T47D (cell line): ENCODE results near the gene IGF2BP3.
"Not testable (repeated sequence)": the region's sequence is repeated elsewhere in the genome, so short reads cannot be mapped to it uniquely, and the experiment has no call there.

Source experiments
- DNase-seq, 2 experiments: peaks; one replicate each; pipeline versions ENCODE4 v3.0.0 to v3.0.0-alpha.2; 2011 to 2012; ENCODE audit warnings: low read depth in 1 of 2, low spot score in 1 of 2
- JUND ChIP-seq: IDR thresholded peaks from 2 replicates; pipeline ENCODE4 v1.6.1; 2012; ENCODE audit warnings: low read depth
- in situ Hi-C: cut with HindIII; loops from 2 replicates; pipeline ENCODE4 v1.10.0; 2016; ENCODE audit warnings: low sequenced_read_pairs, low pct_unique_long_range_greater_than_20kb

The IGF2BP3 gene

GRCh38 chr7:23434147-23434917 is 36.0 kb downstream of the IGF2BP3 start:
- TF ChIP-seq JUND, result no peak
- in situ Hi-C loops, result no loop called here
- DNase-seq, result no peak

- in situ Hi-C loops, result no loop called here
- DNase-seq, result no peak
- no peak for TF ChIP-seq JUND
These were observed 38.5 kb downstream of the IGF2BP3 start for GRCh38 chr7:23431702-23432199.

- DNase-seq, result no peak
- in situ Hi-C loops, result no loop called here
- TF ChIP-seq JUND, result no peak
These were observed 39.4 kb downstream of the IGF2BP3 start for GRCh38 chr7:23430893-23431259.

- no peak for DNase-seq
- in situ Hi-C loops, result no loop called here
- TF ChIP-seq JUND, result no peak
These were observed 43.4 kb downstream of the IGF2BP3 start for GRCh38 chr7:23426876-23427275.

GRCh38 chr7:23422909-23423308 is 47.4 kb downstream of the IGF2BP3 start:
- TF ChIP-seq JUND, result no peak
- DNase-seq, result no peak
- in situ Hi-C loops, result no loop called here

- no peak for TF ChIP-seq JUND
- no peak for DNase-seq
- in situ Hi-C loops, result no loop called here
These were observed 47.9 kb downstream of the IGF2BP3 start for GRCh38 chr7:23422384-23422783.

GRCh38 chr7:23419845-23420244 is 50.4 kb downstream of the IGF2BP3 start:
- in situ Hi-C loops, result no loop called here
- no peak for DNase-seq
- no peak for TF ChIP-seq JUND

GRCh38 chr7:23419160-23419559 is 51.1 kb downstream of the IGF2BP3 start:
- no peak for TF ChIP-seq JUND
- DNase-seq, result no peak
- in situ Hi-C loops, result no loop called here

GRCh38 chr7:23418046-23418445 is 52.2 kb downstream of the IGF2BP3 start:
- in situ Hi-C loops, result no loop called here
- TF ChIP-seq JUND, result no peak
- DNase-seq, result no peak

GRCh38 chr7:23415198-23415597 is 55.1 kb downstream of the IGF2BP3 start:
- no peak for DNase-seq
- in situ Hi-C loops, result no loop called here
- no peak for TF ChIP-seq JUND

GRCh38 chr7:23410446-23411183 is 59.7 kb downstream of the IGF2BP3 start:
- in situ Hi-C loops, result no loop called here
- DNase-seq, result no peak
- TF ChIP-seq JUND, result no peak

GRCh38 chr7:23406564-23406963 is 63.7 kb downstream of the IGF2BP3 start:
- in situ Hi-C loops, DNase-seq: not testable (repeated sequence)

GRCh38 chr7:23405240-23405618 is 65.1 kb downstream of the IGF2BP3 start:
- no peak for DNase-seq
- in situ Hi-C loops, result no loop called here
- no peak for TF ChIP-seq JUND
